Stomach (tissue), 9 donors: ENCODE results near the gene SLC18B1. TPM values are rescaled to one million over a fixed set of nuclear protein-coding genes. Genes with fewer than 3 reads are reported as not detected.

Experiments
- DNase-seq, 2 donors: peaks; one replicate each; pipeline versions ENCODE4 v3.0.0 to v3.0.0-alpha.2; 2013 to 2019
- H3K27ac ChIP-seq, 5 donors: fragments of 200-600 bp in 4 of 5; sonication (generic) in 4 of 5; one replicate each; pipeline ENCODE4 v1.5.1; 2013 to 2019; ENCODE audit warnings: mild to moderate bottlenecking in 1 of 5, moderate library complexity in 1 of 5
- H3K27me3 ChIP-seq, 3 donors: fragments of 200-600 bp; sonication (generic); one replicate each; pipeline ENCODE4 v1.5.1; 2017 to 2019; ENCODE audit warnings: mixed run types in 1 of 3
- H3K36me3 ChIP-seq, 4 donors: fragments of 200-600 bp; sonication (generic); 1 replicate in 3 of 4; 2 replicates in 1 of 4; pipeline ENCODE4 v1.5.1; 2016 to 2019
- H3K4me1 ChIP-seq, 4 donors: fragments of 200-600 bp; sonication (generic); one replicate each; pipeline ENCODE4 v1.5.1; 2016 to 2019
- H3K4me3 ChIP-seq, 4 donors: fragments of 200-600 bp; sonication (generic) in 3 of 4; one replicate each; pipeline ENCODE4 v1.5.1; 2016 to 2019; ENCODE audit warnings: mild to moderate bottlenecking in 1 of 4
- H3K9me3 ChIP-seq, 4 donors: fragments of 200-600 bp; sonication (generic); one replicate each; pipeline ENCODE4 v1.5.1; 2016 to 2019
- EP300 ChIP-seq: sonication (generic); formaldehyde crosslinking; IDR thresholded peaks from one replicate; pipeline ENCODE4 v1.6.1; 2017; ENCODE audit warnings: antibody characterized with exemption
- POLR2A ChIP-seq, 4 donors: fragments of 450-650 bp; IDR thresholded peaks; one replicate each; pipeline ENCODE4 v1.6.1; 2016; ENCODE audit warnings: antibody characterized with exemption in 4 of 4, control low read depth in 2 of 4, mild to moderate bottlenecking in 1 of 4, moderate library complexity in 1 of 4
- POLR2AphosphoS5 ChIP-seq, 3 donors: sonication (generic); formaldehyde crosslinking; IDR thresholded peaks; one replicate each; pipeline ENCODE4 v1.6.1; 2016; ENCODE audit warnings: antibody characterized with exemption in 3 of 3
- WGBS, 5 donors: extraction: QIAGEN DNeasy Blood & Tissue Kit in 3 of 5; methylation state at CpG; one replicate each; pipeline versions ENCODE4 v1.1.5 to v1.1.7; 2013 to 2018; 5-methylcytosine and 5-hydroxymethylcytosine counted together
- intact Hi-C: fragments of 100-400 bp; cut with DNase I; formaldehyde crosslinking; loops from one replicate; pipeline ENCODE4 v1.15.1; 2023; ENCODE audit warnings: low total_unique reads
- polyA plus RNA-seq, 3 donors: library from polyadenylated mRNA; stranded (reverse); fragments of 200-250 nt; gene quantifications; one replicate each; pipeline ENCODE4 v1.2.3, GENCODE V29; 2013
- total RNA-seq, 5 donors: library from RNA; depleted of rRNA; stranded (reverse); fragments of >200 nt; gene quantifications; one replicate each; pipeline versions ENCODE4 v1.1.0 to v1.2.3, GENCODE V29; 2014 to 2016
- TF ChIP-seq, protein P1 (sequence below), 7 experiments: fragments of 450-650 bp in 4 of 7; fragments of 200-600 bp in 3 of 7; sonication (generic) in 3 of 7; IDR thresholded peaks; one replicate each; pipeline ENCODE4 v1.5.1; 2016 to 2019; ENCODE audit warnings: antibody characterized with exemption in 7 of 7, control low read depth in 2 of 7, mild to moderate bottlenecking in 1 of 7
- donor health status: healthy with polysubstance abuse.
- donor health status: Bipolar disorder and iron deficiency.
- donor health status: healthy.

Gene SLC18B1
- total and polyA plus RNA-seq, 8 donors, result 0.29 to 31.2 (median 10.7) TPM

DNA sequence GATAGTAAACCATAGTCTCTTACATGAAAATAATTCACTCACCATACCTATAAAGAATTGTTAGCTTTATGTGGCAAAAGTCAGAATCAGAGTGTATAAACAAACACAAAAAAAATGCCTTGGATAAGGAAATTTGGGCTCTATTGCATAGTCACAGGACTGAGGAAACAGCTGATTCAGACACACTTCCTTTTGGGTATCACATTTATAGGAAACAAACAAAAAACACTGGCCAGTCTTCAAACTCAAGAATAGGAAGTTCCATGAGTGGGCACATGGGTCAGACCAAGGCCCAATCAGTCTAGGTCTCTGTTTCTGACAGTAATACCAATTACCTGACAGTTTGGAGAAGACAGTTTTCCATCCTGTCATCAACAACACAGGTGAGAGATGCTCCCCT is 8.0 kb downstream of the SLC18B1 start:
- no peaks in the 10 kb centered on the region for H3K27me3 ChIP-seq
- H3K4me1 ChIP-seq, result no peaks in the 10 kb centered on the region
- no peak overlapping the region for H3K4me3 ChIP-seq
- H3K9me3 ChIP-seq, result no peaks in the 10 kb centered on the region
- intact Hi-C loops, result no loop called here
- DNase-seq, result peak in 1 of 2 donors; percentile 12
- H3K27ac ChIP-seq, result no peak overlapping the region
- peaks cover under 1 to 64% (median 45%) of the 10 kb centered on the region in 4 donors for H3K36me3 ChIP-seq
- TF ChIP-seq POLR2AphosphoS5 (IDR thresholded peaks at IDR 0.05) (no peak), EP300 (no peak), POLR2A (IDR thresholded peaks at IDR 0.05) (no peak)
- TF ChIP-seq, protein P1, sequence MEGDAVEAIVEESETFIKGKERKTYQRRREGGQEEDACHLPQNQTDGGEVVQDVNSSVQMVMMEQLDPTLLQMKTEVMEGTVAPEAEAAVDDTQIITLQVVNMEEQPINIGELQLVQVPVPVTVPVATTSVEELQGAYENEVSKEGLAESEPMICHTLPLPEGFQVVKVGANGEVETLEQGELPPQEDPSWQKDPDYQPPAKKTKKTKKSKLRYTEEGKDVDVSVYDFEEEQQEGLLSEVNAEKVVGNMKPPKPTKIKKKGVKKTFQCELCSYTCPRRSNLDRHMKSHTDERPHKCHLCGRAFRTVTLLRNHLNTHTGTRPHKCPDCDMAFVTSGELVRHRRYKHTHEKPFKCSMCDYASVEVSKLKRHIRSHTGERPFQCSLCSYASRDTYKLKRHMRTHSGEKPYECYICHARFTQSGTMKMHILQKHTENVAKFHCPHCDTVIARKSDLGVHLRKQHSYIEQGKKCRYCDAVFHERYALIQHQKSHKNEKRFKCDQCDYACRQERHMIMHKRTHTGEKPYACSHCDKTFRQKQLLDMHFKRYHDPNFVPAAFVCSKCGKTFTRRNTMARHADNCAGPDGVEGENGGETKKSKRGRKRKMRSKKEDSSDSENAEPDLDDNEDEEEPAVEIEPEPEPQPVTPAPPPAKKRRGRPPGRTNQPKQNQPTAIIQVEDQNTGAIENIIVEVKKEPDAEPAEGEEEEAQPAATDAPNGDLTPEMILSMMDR (IDR thresholded peaks at IDR 0.05), result no peak

DNA sequence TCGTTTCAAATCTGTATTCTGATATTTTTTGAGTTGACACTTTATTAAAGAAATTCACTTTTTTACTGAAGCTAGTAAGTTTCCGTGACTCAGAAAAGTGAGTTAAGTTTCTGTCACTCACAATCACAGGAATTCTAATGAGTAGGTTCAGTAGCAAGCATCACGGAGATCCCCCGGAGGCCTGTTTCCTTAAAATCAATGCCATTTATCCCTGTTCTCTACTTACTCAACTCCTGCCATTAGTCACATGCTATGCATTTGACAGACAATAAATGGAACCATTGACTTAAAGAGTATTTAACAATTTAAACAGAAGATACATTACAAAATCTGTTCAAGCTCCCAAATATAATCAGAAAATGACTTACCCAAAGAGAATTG is 9.1 kb downstream of the SLC18B1 start:
- Histone ChIP-seq H3K27ac (no peak overlapping the region), H3K4me3 (no peak overlapping the region), H3K36me3 (peaks cover 0 to 60% (median 50%) of the 10 kb centered on the region in 4 donors), H3K27me3 (no peaks in the 10 kb centered on the region), H3K9me3 (no peaks in the 10 kb centered on the region), H3K4me1 (no peaks in the 10 kb centered on the region)
- no peak for DNase-seq
- TF ChIP-seq, protein P1 (IDR thresholded peaks at IDR 0.05), result no peak
- no peak for TF ChIP-seq POLR2AphosphoS5 (IDR thresholded peaks at IDR 0.05)
- TF ChIP-seq EP300, result no peak
- TF ChIP-seq POLR2A (IDR thresholded peaks at IDR 0.05), result no peak
- intact Hi-C loops, result no loop called here
- WGBS, 5 donors, result 95 to 99% (median 97%) methylated on average over 4 of the region's 4 CpGs

DNA sequence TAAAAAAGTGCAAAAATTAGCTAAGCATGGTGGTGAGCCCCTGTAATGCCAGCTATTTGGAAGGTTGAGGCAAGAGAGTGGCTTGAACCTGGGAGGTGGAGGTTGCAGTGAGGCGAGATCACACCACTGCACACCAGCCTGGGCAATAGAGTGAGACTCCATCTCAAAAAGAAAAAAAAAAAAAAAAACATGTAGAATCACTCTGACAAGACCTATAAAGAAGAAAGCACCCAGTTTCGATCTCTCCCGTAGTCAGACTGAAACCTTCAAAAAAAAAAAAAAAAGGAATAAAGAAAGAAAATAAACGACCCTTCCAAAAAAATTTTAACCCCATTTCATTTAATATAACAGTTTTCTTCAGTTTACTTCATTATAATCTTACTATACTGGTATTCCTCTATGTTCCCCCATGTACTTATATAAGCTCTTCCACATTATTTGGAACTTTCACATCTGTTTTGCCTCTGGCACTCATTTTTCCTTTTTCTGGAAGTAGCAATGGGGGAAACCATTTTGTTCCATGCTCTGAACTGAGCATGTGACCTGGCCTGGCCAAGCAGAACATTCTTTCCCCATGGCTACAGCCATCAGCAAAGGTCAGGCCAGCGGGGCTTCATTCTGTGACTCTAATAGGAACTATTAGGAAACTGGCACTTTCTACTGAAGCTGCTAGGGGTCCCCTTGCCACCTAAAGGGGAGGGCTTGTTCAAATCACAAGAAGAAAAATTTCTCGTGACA is 9.6 kb downstream of the SLC18B1 start:
- H3K9me3 ChIP-seq, result no peaks in the 10 kb centered on the region
- WGBS, 5 donors, result 84 to 94% (median 91%) methylated on average over 6 of the region's 6 CpGs
- intact Hi-C loops, result no loop called here
- no peaks in the 10 kb centered on the region for H3K4me1 ChIP-seq
- H3K27ac ChIP-seq, result no peak overlapping the region
- no peak for DNase-seq
- peaks cover 0 to 61% (median 51%) of the 10 kb centered on the region in 4 donors for H3K36me3 ChIP-seq
- H3K4me3 ChIP-seq, result no peak overlapping the region
- no peak for TF ChIP-seq POLR2AphosphoS5 (IDR thresholded peaks at IDR 0.05)
- no peak for TF ChIP-seq POLR2A (IDR thresholded peaks at IDR 0.05)
- TF ChIP-seq, protein P1 (IDR thresholded peaks at IDR 0.05), result no peak
- no peak for TF ChIP-seq EP300
- H3K27me3 ChIP-seq, result no peaks in the 10 kb centered on the region

DNA sequence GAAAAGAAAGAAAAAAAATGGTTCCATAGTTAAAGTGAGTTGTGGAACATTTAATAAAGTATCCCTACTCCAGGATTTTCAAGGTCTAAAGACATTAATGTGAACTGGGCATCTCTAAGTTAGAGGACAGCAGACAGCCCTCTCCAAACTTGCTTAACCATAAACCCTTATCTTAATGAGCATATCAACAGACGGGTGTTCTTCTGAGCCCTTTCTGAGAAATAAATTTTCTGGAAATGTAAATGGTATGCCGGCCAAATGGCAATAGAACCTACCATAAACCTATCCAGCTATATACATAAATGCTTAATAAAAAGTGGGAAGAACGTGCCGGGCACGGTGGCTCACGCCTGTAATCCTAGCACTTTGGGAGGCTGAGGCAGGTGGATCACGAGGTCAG is 12.5 kb downstream of the SLC18B1 start:
- no peaks in the 10 kb centered on the region for H3K27me3 ChIP-seq
- no peak for DNase-seq
- H3K4me3 ChIP-seq, result no peak overlapping the region
- peaks cover 0 to 75% (median 64%) of the 10 kb centered on the region in 4 donors for H3K36me3 ChIP-seq
- TF ChIP-seq POLR2AphosphoS5 (IDR thresholded peaks at IDR 0.05), result no peak
- no peak for TF ChIP-seq EP300
- TF ChIP-seq POLR2A (IDR thresholded peaks at IDR 0.05), result no peak
- TF ChIP-seq, protein P1 (IDR thresholded peaks at IDR 0.05), result no peak
- no peaks in the 10 kb centered on the region for H3K9me3 ChIP-seq
- H3K27ac ChIP-seq, result no peak overlapping the region
- H3K4me1 ChIP-seq, result no peaks in the 10 kb centered on the region
- intact Hi-C loops, result no loop called here
- WGBS, 5 donors, result 89 to 99% (median 94%) methylated on average over 7 of the region's 7 CpGs
